ENCODE data around the gene B3GNT5. TPM values are rescaled to one million over a fixed set of nuclear protein-coding genes. Genes with fewer than 3 reads are reported as not detected.

Gene B3GNT5
- total and polyA plus RNA-seq, 2 donors (not counting 3 experiments of a cell fraction or from before 2014, with no cell fraction given): 4.1 to 25.6 TPM

- H3K36me3 ChIP-seq (ENCODE audit: control insufficient read depth in 2 of 2, extremely low read depth in 1 of 2, insufficient read depth in 2 of 2, low read length in 2 of 2): no peaks in the 10 kb centered on the region
- CTCF ChIA-PET: interaction anchor here (1.1 to 2.4 kb wide), 4 partner anchors 17 to 133 kb away, joined by 3 to 11 read pairs (median 5); no protein-coding TSS in a partner anchor
- no peak for FAIRE-seq
- DNase-seq (ENCODE audit: low read depth, low spot score): no peak
- no peak overlapping the region for H3K4me2 ChIP-seq (ENCODE audit: insufficient read depth, low read length)
- H3K27me3 ChIP-seq (ENCODE audit: control insufficient read depth in 2 of 2, insufficient read depth in 2 of 2, low read length in 2 of 2): no peaks in the 10 kb centered on the region
- no peaks in the 10 kb centered on the region for H3K9me3 ChIP-seq (replicated peaks; ENCODE audit: control insufficient read depth, insufficient read depth, low read length)
- no peak overlapping the region for H2AFZ ChIP-seq (ENCODE audit: low read depth, low read length)
- H3K4me1 ChIP-seq (ENCODE audit: control insufficient read depth, extremely low read depth, insufficient read depth, low read length): peaks cover 14% of the 10 kb centered on the region
- H3K9me1 ChIP-seq (replicated peaks; ENCODE audit: control insufficient read depth, extremely low read depth, insufficient read depth, low read length): no peaks in the 10 kb centered on the region
- POLR2A ChIA-PET: no interaction called here
- no peak overlapping the region for H3K9ac ChIP-seq (replicated peaks; ENCODE audit: extremely low read depth, insufficient read depth, low read length)
- dilution Hi-C loops (cut with MboI; ENCODE audit: extremely low pct_ligation_motif_present, low sequenced_read_pairs) (no loop called here), intact Hi-C loops (cut with micrococcal nuclease) (no loop called here)
- no peak overlapping the region for H3K27ac ChIP-seq (ENCODE audit: insufficient read depth, low read depth, low read length)
- H4K20me1 ChIP-seq (replicated peaks; ENCODE audit: control insufficient read depth, extremely low read depth, insufficient read depth, low read length): no peaks in the 10 kb centered on the region
- BruUV-seq (replicated peaks): no TSS peak
- H3K4me3 ChIP-seq (replicated peaks in 1 of 3; ENCODE audit: insufficient read depth in 1 of 3, low read depth in 1 of 3, low read length in 3 of 3): no peak overlapping the region
- TF ChIP-seq FOS (IDR thresholded peaks at IDR 0.05; ENCODE audit: borderline replicate concordance, insufficient read depth, low read length) (no peak), MYC (IDR thresholded peaks at IDR 0.05; ENCODE audit: low read depth, low read length) (no peak), CTCF (IDR thresholded peaks at IDR 0.05; ENCODE audit: extremely low read depth in 1 of 2, insufficient read depth in 1 of 2, low read depth in 1 of 2, low read length in 2 of 2) (no peak), POLR2AphosphoS5 (IDR thresholded peaks at IDR 0.05; ENCODE audit: insufficient read depth, low read depth, low read length) (no peak), MAX (IDR thresholded peaks at IDR 0.05; ENCODE audit: insufficient read depth, insufficient read length) (no peak), POLR2A (IDR thresholded peaks at IDR 0.05; ENCODE audit: low read depth, low read length) (no peak)
- peaks cover 2% of the 10 kb centered on the region for H3K79me2 ChIP-seq (ENCODE audit: control insufficient read depth, insufficient read depth, low read length)
These were observed 3.9 kb upstream of the B3GNT5 start for GRCh38 chr3:183249006-183249718.
